Activated CD8-positive, alpha-beta memory T cell treated with anti-CD3 and anti-CD28 coated beads, Interleukin-2, amount 50 U/mL, for 48 hours (primary cell): Measurements from ENCODE around the gene RNF149.
A peak's percentile ranks its signal among the peaks of the same experiment; 100 is the strongest.
"Not testable (repeated sequence)": the region's sequence is repeated elsewhere in the genome, so short reads cannot be mapped to it uniquely, and the experiment has no call there.

ENCODE experiments used
- DNase-seq: peaks from one replicate; pipeline ENCODE4 v3.0.0-alpha.2; 2020

RNF149 gene

GRCh38 chr2:101253013-101253702 is 55.3 kb downstream of the RNF149 start:
- peak; percentile 85 for DNase-seq

GRCh38 chr2:101252408-101253012 is 56.0 kb downstream of the RNF149 start, which contains the start of gene CNOT11:
TSS of gene CNOT11 (plus strand) at chr2:101252886. CDS start at chr2:101252965, 79 bp downstream.
- DNase-seq, result peak; percentile 98

- no peak for DNase-seq
Observed at GRCh38 chr2:101251844-101252407, 56.6 kb downstream of the RNF149 start.

GRCh38 chr2:101251246-101251781 is 57.2 kb downstream of the RNF149 start:
- not testable (repeated sequence) for DNase-seq

DNA sequence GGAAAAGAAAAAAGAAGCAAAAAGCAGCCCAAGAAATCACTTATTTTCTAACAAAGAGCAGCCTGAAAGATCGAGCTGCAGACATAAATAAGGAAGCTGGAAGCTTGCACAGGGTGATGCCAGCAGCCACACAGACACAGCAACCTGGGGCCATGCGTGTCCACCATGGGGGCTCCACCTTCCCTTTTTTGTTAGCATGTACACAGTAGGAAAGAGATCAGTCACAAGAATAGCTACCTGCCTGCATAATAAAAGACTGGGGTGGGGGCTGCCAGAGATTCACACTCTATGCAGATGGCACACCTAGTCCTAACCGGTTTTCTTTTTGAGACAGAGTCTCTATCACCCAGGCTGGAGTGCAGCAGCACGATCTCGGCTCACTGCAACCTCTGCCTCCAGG is 58.7 kb downstream of the RNF149 start:
- DNase-seq, result no peak

- not testable (repeated sequence) for DNase-seq
Observed at GRCh38 chr2:101248756-101249155, 59.7 kb downstream of the RNF149 start.

GRCh38 chr2:101245468-101245867 is 63.0 kb downstream of the RNF149 start:
- not testable (repeated sequence) for DNase-seq

DNA sequence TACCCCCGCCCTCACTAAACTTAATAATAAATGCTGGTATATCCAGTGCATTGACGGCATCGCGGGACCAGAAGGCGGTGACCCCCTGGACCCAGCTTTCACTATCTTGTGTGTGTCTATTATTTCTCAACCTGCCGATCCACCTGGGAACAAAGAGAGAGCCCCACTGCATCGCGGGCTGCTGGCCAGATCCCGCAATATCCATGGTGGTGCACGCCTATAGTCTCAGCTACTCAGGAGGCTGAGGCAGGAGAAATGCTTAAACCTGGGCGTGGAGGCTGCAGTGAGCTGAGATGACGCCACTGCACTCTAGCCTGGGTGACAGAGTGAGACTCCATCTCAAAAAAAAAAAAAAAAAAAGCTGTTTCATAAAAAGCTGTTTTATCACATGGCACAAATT is 63.6 kb downstream of the RNF149 start:
- DNase-seq, result not testable (repeated sequence)

GRCh38 chr2:101244373-101244772 is 64.1 kb downstream of the RNF149 start:
- DNase-seq, result not testable (repeated sequence)

DNA sequence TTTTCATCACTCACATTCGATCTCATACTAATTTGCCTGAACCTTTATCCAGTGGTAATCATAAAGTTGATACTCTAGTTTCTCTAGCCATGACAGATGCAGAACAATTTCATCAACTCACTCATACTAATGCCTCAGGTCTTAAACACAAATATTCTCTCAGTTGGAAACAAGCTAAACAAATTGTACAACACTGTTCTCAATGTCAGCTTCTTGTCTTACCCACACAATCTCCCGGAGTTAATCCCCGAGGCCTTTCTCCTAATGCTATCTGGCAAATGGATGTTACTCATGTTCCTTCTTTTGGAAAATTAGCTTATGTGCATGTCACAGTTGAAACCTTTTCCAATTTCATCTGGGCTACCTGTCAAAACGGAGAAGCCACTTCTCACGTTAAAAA is 67.3 kb downstream of the RNF149 start:
- DNase-seq, result no peak

GRCh38 chr2:101240694-101241093 is 67.8 kb downstream of the RNF149 start:
- not testable (repeated sequence) for DNase-seq

GRCh38 chr2:101239760-101240118 is 68.8 kb downstream of the RNF149 start:
- DNase-seq, result not testable (repeated sequence)

DNA sequence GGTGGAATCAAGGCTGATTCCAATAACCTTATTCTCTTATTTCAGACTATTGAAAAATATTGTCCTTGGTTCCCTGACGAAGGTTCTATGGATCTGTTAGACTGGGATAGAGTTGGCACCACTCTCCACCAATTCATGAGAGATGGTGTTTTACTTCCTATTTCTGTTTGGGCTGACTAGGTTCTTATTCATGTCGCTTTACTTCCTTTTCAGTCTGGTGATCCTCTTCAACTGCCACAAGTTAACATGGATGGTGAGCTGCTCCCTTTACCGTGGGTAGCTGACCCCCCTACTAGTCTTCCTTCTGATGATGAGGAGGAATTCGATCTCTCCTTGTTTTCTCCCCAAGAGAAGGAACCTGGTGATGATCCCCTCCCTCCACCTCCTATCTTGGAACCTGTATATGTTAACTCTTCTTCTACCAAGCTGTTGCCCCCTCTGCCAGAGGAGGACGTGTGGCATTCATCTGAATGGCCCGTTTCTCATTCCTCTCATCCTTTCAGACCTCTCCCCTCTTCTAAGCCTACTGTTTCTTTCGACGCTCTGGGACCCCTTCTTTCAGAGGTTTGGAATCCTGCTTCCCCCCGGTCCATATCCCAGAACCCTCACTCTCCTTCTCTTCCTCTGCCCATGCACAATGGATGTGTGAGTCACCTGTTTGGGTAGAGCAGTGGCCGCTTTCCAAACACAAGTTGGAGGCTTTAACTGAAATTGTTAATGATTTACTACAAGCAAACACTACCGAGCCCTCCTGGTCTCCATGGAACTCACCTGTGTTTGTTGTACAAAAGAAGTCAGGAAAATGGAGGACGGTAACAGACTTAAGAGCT is 69.4 kb downstream of the RNF149 start:
- DNase-seq, result no peak

DNA sequence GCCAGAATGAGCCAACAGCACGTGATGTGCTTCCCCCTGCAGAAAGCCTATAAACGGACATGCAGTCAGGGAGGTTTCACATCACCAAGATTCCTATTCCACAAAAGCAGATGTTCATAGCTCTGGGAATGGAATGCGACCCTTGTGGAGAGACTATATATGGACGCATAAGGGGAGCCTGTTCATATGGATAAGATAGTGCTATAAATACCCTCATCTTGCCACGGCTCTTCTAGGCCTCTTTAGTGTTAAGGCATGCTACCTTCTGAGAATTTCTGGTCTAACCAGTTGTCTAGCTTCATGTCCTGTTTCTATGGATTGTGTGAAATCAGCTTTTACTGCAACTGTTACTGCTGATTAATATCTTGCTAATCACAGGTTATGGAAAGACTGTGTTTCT is 70.6 kb downstream of the RNF149 start:
- DNase-seq, result not testable (repeated sequence)

- not testable (repeated sequence) for DNase-seq
Observed at GRCh38 chr2:101235956-101236355, 72.5 kb downstream of the RNF149 start.

DNA sequence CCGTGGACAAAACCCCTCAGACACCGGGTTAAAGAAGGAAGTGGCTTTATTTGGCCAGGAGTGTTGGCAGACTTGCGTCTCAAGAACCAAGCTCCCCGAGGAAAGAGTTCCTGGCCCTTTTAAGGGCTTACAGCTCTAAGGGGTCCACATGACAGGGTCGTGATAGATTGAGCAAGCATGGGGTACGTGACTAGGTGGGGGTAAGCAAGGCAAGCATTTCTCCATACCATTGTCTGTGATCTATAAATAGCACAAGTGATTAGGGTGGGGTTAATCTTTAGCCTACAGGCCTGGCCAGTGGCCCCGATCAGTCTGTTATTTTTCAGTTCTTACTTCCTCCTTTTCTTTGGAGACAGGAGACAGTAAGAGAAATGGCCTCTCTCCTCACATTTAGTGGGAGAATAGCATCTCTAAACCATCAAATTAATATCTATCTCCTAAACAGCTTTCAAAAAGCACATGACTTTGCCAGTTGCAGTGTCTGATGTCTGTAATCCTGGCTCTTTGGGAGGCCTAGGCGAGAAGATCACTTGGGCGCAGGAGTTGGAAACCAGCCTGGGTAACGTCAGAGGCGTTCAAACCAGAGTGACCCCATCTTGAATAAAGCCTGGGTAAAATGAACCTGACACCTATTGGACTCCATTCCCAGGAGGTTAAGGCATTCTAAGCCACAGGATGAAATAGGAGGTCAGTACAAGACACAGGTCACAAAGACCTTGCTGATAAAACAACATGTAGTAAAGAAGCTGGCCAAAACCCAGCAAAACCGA is 74.1 kb downstream of the RNF149 start:
- DNase-seq, result no peak

DNA sequence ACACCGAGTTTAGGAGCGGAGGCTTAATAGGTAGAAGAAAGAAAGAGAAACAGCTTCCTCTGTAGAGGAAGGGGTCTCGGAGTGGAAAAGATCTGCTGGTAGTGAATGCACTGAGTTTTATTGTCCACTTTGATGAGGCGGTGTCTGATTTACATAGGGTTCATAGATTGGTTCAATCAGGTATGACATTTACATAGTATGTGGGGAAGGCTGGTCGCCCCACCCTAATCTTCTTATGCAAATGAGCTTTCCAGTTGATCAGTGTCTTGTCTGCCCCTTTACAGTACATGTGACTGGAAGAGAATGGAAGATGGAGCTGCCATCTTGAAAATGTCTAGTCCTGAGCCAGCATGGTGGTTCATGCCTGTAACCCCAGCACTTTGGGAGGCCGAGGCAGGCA is 75.7 kb downstream of the RNF149 start:
- DNase-seq, result no peak

GRCh38 chr2:101231937-101232730 is 76.4 kb downstream of the RNF149 start:
- no peak for DNase-seq

GRCh38 chr2:101231240-101231639 is 77.3 kb downstream of the RNF149 start:
- DNase-seq, result no peak

- no peak for DNase-seq
Observed at GRCh38 chr2:101230541-101231001, 77.9 kb downstream of the RNF149 start.
